HepG2 (cell line): ENCODE results near the gene CENPB. TPM values are rescaled to one million over a fixed set of nuclear protein-coding genes. Genes with fewer than 3 reads are reported as not detected.

Experiments used
- DMTF1 ChIP-seq: sonication (generic); formaldehyde crosslinking; IDR thresholded peaks from 2 replicates; pipeline ENCODE4 v1.4.0; 2020; ENCODE audit warnings: mild to moderate bottlenecking, missing genetic modification reagents
- DZIP1 ChIP-seq: sonication (generic); formaldehyde crosslinking; IDR thresholded peaks from 2 replicates; pipeline ENCODE4 v1.5.0; 2020; ENCODE audit warnings: mild to moderate bottlenecking, missing genetic modification reagents
- FOXA3 ChIP-seq: IDR thresholded peaks from 2 replicates; pipeline ENCODE4 v1.6.1; 2016; ENCODE audit warnings: missing genetic modification reagents, missing compliant biosample characterization
- KLF12 ChIP-seq: sonication (generic); formaldehyde crosslinking; IDR thresholded peaks from 2 replicates; pipeline ENCODE4 v1.4.0; 2020; ENCODE audit warnings: missing genetic modification reagents, borderline replicate concordance
- MAFF ChIP-seq: IDR thresholded peaks from 2 replicates; pipeline ENCODE4 v1.6.1; 2011; ENCODE audit warnings: low read depth, low read length, improper control_type of control experiment
- MBD4 ChIP-seq: IDR thresholded peaks from 2 replicates; pipeline ENCODE4 v1.6.1; 2012; ENCODE audit warnings: low read length, inconsistent platforms, borderline replicate concordance
- NR2F2 ChIP-seq: IDR thresholded peaks from 2 replicates; pipeline ENCODE4 v1.6.1; 2012; ENCODE audit warnings: low read depth, inconsistent platforms, borderline replicate concordance
- PBX2 ChIP-seq: IDR thresholded peaks from 2 replicates; pipeline ENCODE4 v1.6.1; 2016; ENCODE audit warnings: control low read depth
- TEAD3 ChIP-seq: optimal IDR thresholded peaks from 2 replicates; pipeline ENCODE3; 2016; ENCODE audit warnings: borderline replicate concordance
- TP53 ChIP-seq: sonication (generic); formaldehyde crosslinking; conservative IDR thresholded peaks from 2 replicates; pipeline ENCODE4 v1.4.0; 2020; ENCODE audit warnings: missing genetic modification reagents
- ZBTB43 ChIP-seq: sonication (generic); formaldehyde crosslinking; conservative IDR thresholded peaks from 2 replicates; pipeline ENCODE4 v1.4.0; 2020; ENCODE audit warnings: missing genetic modification reagents
- ZNF143 ChIP-seq: sonication (generic); formaldehyde crosslinking; IDR thresholded peaks from 2 replicates; pipeline ENCODE4 v1.4.0; 2020; ENCODE audit warnings: missing genetic modification reagents
- ZNF572 ChIP-seq: sonication (generic); formaldehyde crosslinking; IDR thresholded peaks from 2 replicates; pipeline ENCODE4 v1.5.1; 2020; ENCODE audit warnings: mild to moderate bottlenecking, missing genetic modification reagents
- ZNF883 ChIP-seq: sonication (generic); formaldehyde crosslinking; IDR thresholded peaks from 2 replicates; pipeline ENCODE4 v1.5.1; 2020; ENCODE audit warnings: mild to moderate bottlenecking, missing genetic modification reagents; ENCODE audit errors: not compliant biosample characterization
- polyA plus RNA-seq, 8 experiments: library from polyadenylated mRNA; depleted of rRNA in 3 of 8; stranded (reverse) in 7 of 8; unstranded in 1 of 8; fragments of >200 nt; fragmentation: Illumina TruSeq in 4 of 8; extraction: Trizol in 4 of 8; gene quantifications; 2 replicates each; pipeline versions ENCODE4 v1.2.1 to v1.2.3, GENCODE V29; 2011 to 2016; ENCODE audit warnings: low read depth in 4 of 8, missing spikeins in 1 of 8, mixed read lengths in 1 of 8; ENCODE audit not compliant: insufficient read depth in 1 of 8
- total RNA-seq, 5 experiments: library from RNA; depleted of rRNA; stranded (reverse); fragments of >200 nt; fragmentation: Illumina TruSeq; extraction: Trizol; gene quantifications; 2 replicates each; pipeline ENCODE4 v1.2.3, GENCODE V29; 2016; ENCODE audit warnings: low read depth in 1 of 5
- TF ChIP-seq, protein P1 (sequence below): sonication (generic); formaldehyde crosslinking; IDR thresholded peaks from 2 replicates; pipeline ENCODE4 v1.5.0; 2020; ENCODE audit warnings: missing genetic modification reagents, mild to moderate bottlenecking, borderline replicate concordance
- TF ChIP-seq, protein P2 (sequence below): sonication (generic); formaldehyde crosslinking; IDR thresholded peaks from 2 replicates; pipeline ENCODE4 v1.4.0; 2020; ENCODE audit warnings: mild to moderate bottlenecking, missing genetic modification reagents
- TF ChIP-seq, protein P3 (sequence below): sonication (generic); formaldehyde crosslinking; IDR thresholded peaks from 2 replicates; pipeline ENCODE4 v1.4.0; 2020; ENCODE audit warnings: mild to moderate bottlenecking, low read depth, missing genetic modification reagents

The CENPB gene
- total and polyA plus RNA-seq, 2 of the 13 experiments (the other 11 are each of a cell fraction or from before 2014, with no cell fraction given), result 10.4 to 54.5 TPM

DNA sequence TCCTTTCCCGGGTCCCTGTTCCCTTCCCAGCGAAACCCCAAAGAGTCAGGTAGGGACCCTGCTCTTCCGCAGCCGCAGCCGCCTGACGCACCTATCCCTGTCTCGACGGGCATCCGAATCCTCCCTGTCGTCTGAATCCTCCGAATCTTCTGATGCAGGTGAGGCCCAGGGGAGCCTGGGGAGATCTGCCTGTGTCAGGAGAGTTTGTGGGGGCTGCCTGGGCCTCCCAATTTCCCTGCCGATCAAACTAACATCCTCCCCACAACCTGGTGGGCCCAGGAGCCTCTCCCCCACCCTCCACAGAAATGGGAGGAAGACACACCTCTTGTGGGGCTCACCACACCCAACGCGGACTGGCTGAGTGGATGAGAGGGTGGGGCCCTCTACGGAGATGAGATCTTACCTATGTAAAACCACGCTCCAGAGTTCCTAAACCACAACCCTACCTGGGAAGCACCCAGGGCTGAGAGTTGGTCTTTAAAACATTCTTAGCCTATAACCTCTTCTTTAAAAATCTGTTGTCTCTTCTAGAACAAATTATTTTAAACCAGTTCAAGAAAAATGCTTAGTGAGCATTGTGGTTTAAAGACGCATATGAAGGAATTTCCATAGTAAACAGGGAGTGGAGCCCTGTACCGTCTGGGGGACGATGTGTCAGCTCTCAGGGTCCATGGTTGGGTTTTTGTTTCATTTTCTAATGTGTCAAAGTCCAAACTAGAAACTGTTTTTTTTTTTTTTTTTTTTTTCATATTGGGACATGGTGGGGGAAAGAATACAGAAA is 11.2 kb upstream of the CENPB start (continued):
- TF ChIP-seq, protein P1, sequence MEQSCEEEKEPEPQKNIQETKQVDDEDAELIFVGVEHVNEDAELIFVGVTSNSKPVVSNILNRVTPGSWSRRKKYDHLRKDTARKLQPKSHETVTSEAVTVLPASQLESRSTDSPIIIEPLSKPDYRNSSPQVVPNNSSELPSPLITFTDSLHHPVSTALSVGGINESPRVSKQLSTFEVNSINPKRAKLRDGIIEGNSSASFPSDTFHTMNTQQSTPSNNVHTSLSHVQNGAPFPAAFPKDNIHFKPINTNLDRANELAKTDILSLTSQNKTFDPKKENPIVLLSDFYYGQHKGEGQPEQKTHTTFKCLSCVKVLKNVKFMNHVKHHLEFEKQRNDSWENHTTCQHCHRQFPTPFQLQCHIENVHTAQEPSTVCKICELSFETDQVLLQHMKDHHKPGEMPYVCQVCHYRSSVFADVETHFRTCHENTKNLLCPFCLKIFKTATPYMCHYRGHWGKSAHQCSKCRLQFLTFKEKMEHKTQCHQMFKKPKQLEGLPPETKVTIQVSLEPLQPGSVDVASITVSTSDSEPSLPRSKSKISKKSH, result peak; percentile 84; the same call in 1 of the 2 replicates
- TF ChIP-seq TEAD3 (peak; percentile 44), NR2F2 (no peak), MBD4 (no peak), DZIP1 (CRISPR knock-in tag) (no peak), TP53 (CRISPR knock-in tag) (no peak), ZNF883 (no peak), DMTF1 (CRISPR knock-in tag) (no peak), KLF12 (CRISPR knock-in tag) (no peak; the same call in 1 of the 2 replicates), PBX2 (CRISPR knock-in tag) (no peak), FOXA3 (CRISPR knock-in tag) (peak; percentile 78), ZNF572 (CRISPR knock-in tag) (no peak), ZNF143 (CRISPR knock-in tag) (no peak; the same call in 1 of the 2 replicates), MAFF (peak; percentile 93), ZBTB43 (CRISPR knock-in tag) (no peak)
- TF ChIP-seq, protein P2, sequence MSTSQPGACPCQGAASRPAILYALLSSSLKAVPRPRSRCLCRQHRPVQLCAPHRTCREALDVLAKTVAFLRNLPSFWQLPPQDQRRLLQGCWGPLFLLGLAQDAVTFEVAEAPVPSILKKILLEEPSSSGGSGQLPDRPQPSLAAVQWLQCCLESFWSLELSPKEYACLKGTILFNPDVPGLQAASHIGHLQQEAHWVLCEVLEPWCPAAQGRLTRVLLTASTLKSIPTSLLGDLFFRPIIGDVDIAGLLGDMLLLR (CRISPR knock-in tag), result no peak
- TF ChIP-seq, protein P3, sequence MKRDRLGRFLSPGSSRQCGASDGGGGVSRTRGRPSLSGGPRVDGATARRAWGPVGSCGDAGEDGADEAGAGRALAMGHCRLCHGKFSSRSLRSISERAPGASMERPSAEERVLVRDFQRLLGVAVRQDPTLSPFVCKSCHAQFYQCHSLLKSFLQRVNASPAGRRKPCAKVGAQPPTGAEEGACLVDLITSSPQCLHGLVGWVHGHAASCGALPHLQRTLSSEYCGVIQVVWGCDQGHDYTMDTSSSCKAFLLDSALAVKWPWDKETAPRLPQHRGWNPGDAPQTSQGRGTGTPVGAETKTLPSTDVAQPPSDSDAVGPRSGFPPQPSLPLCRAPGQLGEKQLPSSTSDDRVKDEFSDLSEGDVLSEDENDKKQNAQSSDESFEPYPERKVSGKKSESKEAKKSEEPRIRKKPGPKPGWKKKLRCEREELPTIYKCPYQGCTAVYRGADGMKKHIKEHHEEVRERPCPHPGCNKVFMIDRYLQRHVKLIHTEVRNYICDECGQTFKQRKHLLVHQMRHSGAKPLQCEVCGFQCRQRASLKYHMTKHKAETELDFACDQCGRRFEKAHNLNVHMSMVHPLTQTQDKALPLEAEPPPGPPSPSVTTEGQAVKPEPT (CRISPR knock-in tag), result no peak
